Right lobe of liver (tissue), 6 donors: ENCODE results near the gene MAL. TPM values are rescaled to one million over a fixed set of nuclear protein-coding genes. Genes with fewer than 3 reads are reported as not detected.

ENCODE experiments used
- ATAC-seq, 4 donors: fragments of 200-7000 bp; cut with Tn5 transposase; one replicate each; pipeline ENCODE4 v1.9.1; 2020; ENCODE audit warnings: mild to moderate bottlenecking in 4 of 4, moderate library complexity in 4 of 4
- DNase-seq, 3 donors: peaks; one replicate each; pipeline ENCODE4 v3.0.0-alpha.2; 2020
- H3K27ac ChIP-seq, 3 donors: fragments of 200-600 bp; one replicate each; pipeline ENCODE4 v1.8.0; 2022
- H3K27me3 ChIP-seq, 2 donors: fragments of 200-600 bp; one replicate each; pipeline ENCODE4 v1.8.0; 2022
- H3K36me3 ChIP-seq, 4 donors: fragments of 200-600 bp; sonication (generic) in 1 of 4; one replicate each; pipeline versions ENCODE4 v1.5.1 to v1.8.0; 2017 to 2022; ENCODE audit warnings: control low read depth in 1 of 4
- H3K4me1 ChIP-seq, 4 donors: fragments of 200-600 bp; sonication (generic) in 1 of 4; one replicate each; pipeline versions ENCODE4 v1.5.1 to v1.8.0; 2017 to 2022; ENCODE audit warnings: control low read depth in 1 of 4
- H3K4me3 ChIP-seq, 3 donors: fragments of 200-600 bp; one replicate each; pipeline ENCODE4 v1.8.0; 2022
- H3K9me3 ChIP-seq, 4 donors: fragments of 200-600 bp; sonication (generic) in 1 of 4; one replicate each; pipeline versions ENCODE4 v1.5.1 to v1.8.0; 2017 to 2022; ENCODE audit warnings: control low read depth in 1 of 4
- CTCF ChIP-seq, 4 donors: fragments of 200-600 bp in 3 of 4; fragments of 450-650 bp in 1 of 4; IDR thresholded peaks; one replicate each; pipeline versions ENCODE4 v1.5.1 to v1.8.0; 2016 to 2022; ENCODE audit warnings: antibody characterized with exemption in 4 of 4, mild to moderate bottlenecking in 2 of 4
- POLR2A ChIP-seq: fragments of 450-650 bp; IDR thresholded peaks from one replicate; pipeline ENCODE4 v1.6.1; 2017; ENCODE audit warnings: antibody characterized with exemption, mild to moderate bottlenecking
- WGBS: methylation state at CpG from one replicate; pipeline ENCODE4 v1.1.6; 2018; ENCODE audit warnings: low coverage, low lambda C conversion rate; ENCODE audit not compliant: insufficient coverage; ENCODE audit errors: missing lambda C conversion rate; 5-methylcytosine and 5-hydroxymethylcytosine counted together
- intact Hi-C, 2 donors: fragments of 100-400 bp; cut with DNase I; formaldehyde crosslinking; loops; one replicate each; pipeline versions ENCODE4 v1.11.2 to v1.14.1; 2022
- total RNA-seq, 6 experiments: library from RNA; depleted of rRNA in 2 of 6; stranded (reverse); fragments of >200 nt in 2 of 6; fragmentation: NEBNext Ultra II Directional in 3 of 6; extraction: Animal tissue kit (Norgen Biotek cat#: 25700) in 3 of 6; gene quantifications; one replicate each; pipeline versions ENCODE4 v1.1.0 to v1.2.4, GENCODE V29; 2016 to 2023
- donor health status: DM: no; HTN: yes; CAD: no.
- donor health status: DM: no; HTN: no; CAD: no.
- donor health status: DM: no; HTN: no; CAD: no.
- donor health status: DM: no; HTN: yes; CAD: no.
- donor health status: DM: no; HTN: yes; CAD: no.

The MAL gene
- total RNA-seq, 6 experiments from 2014 or later: 0.24 TPM; not detected in 5

DNA sequence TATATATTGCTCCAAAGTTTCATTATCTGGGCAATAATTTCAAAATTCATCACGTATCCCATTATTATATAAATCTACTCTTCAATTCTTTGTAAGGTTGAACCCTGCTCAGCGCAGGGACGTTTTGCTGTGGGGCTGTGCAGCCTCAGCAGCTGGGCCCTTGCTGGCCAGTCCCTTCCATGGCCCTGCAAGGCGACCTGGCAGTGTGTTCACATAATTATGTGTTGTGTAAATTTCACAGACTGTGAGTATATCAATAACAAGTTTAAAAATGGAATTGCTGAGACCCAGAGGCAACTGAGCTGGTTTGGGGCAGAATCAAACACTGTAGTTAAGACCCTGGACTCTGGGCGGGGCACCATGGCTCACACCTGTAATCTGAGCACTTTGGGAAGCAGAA, 16.1 kb upstream of the MAL start:
- Histone ChIP-seq H3K27ac (no peak overlapping the region), H3K36me3 (no peaks in the 10 kb centered on the region), H3K9me3 (no peaks in the 10 kb centered on the region), H3K27me3 (no peaks in the 10 kb centered on the region), H3K4me1 (no peaks in the 10 kb centered on the region), H3K4me3 (no peak overlapping the region)
- DNase-seq: peak in 1 of 3 donors; percentile 11
- 71% methylated on average over 5 of the region's 5 CpGs for WGBS
- ATAC-seq: no peak
- TF ChIP-seq POLR2A: no peak
- no peak for TF ChIP-seq CTCF (IDR thresholded peaks at IDR 0.05)
- intact Hi-C loops: no loop called here

GRCh38 chr2:95010126-95010525, 15.4 kb upstream of the MAL start:
- WGBS: 20% methylated on average over 2 of the region's 10 CpGs
- Histone ChIP-seq H3K4me1 (no peaks in the 10 kb centered on the region), H3K9me3 (no peaks in the 10 kb centered on the region), H3K27me3 (no peaks in the 10 kb centered on the region), H3K27ac (no peak overlapping the region), H3K4me3 (no peak overlapping the region), H3K36me3 (no peaks in the 10 kb centered on the region)
- intact Hi-C loops: no loop called here
- TF ChIP-seq POLR2A (no peak), CTCF (IDR thresholded peaks at IDR 0.05) (no peak)
- no peak for ATAC-seq
- DNase-seq: peak in 1 of 3 donors; percentile 23

GRCh38 chr2:95010718-95011117, 14.8 kb upstream of the MAL start:
- peak in 1 of 3 donors; percentile 30 for DNase-seq
- H3K4me3 ChIP-seq: no peak overlapping the region
- no peak overlapping the region for H3K27ac ChIP-seq
- H3K27me3 ChIP-seq: no peaks in the 10 kb centered on the region
- ATAC-seq: no peak
- no peaks in the 10 kb centered on the region for H3K9me3 ChIP-seq
- WGBS: 79% methylated on average over 3 of the region's 9 CpGs
- no peaks in the 10 kb centered on the region for H3K36me3 ChIP-seq
- no peak for TF ChIP-seq CTCF (IDR thresholded peaks at IDR 0.05)
- TF ChIP-seq POLR2A: no peak
- H3K4me1 ChIP-seq: no peaks in the 10 kb centered on the region
- intact Hi-C loops: no loop called here

GRCh38 chr2:95012881-95013550, 12.5 kb upstream of the MAL start:
- Histone ChIP-seq H3K27ac (no peak overlapping the region), H3K36me3 (no peaks in the 10 kb centered on the region), H3K27me3 (no peaks in the 10 kb centered on the region), H3K4me3 (no peak overlapping the region), H3K4me1 (no peaks in the 10 kb centered on the region), H3K9me3 (no peaks in the 10 kb centered on the region)
- TF ChIP-seq POLR2A (no peak), CTCF (IDR thresholded peaks at IDR 0.05) (no peak)
- intact Hi-C loops: no loop called here
- DNase-seq (peak in 1 of 3 donors; percentile 22), ATAC-seq (no peak)
- 64% methylated on average over 4 of the region's 10 CpGs for WGBS

- Histone ChIP-seq H3K4me1 (no peaks in the 10 kb centered on the region), H3K27me3 (no peaks in the 10 kb centered on the region), H3K27ac (no peak overlapping the region), H3K4me3 (no peak overlapping the region), H3K9me3 (no peaks in the 10 kb centered on the region), H3K36me3 (no peaks in the 10 kb centered on the region)
- intact Hi-C loops: no loop called here
- ATAC-seq: no peak
- DNase-seq: peak in 1 of 3 donors; percentile 22
- no peak for TF ChIP-seq POLR2A
- TF ChIP-seq CTCF (IDR thresholded peaks at IDR 0.05): no peak
- WGBS: 88% methylated on average over 3 of the region's 6 CpGs
Measured at GRCh38 chr2:95013726-95014125, 11.8 kb upstream of the MAL start.
